GM19328 (cell line): Measurements from ENCODE around the gene NFE2.
"Not testable (repeated sequence)": the region's sequence is repeated elsewhere in the genome, so short reads cannot be mapped to it uniquely, and the experiment has no call there.

Experiments used
- ATAC-seq: cut with Tn5 transposase; IDR thresholded peaks from one replicate; pipeline ENCODE4 v1.9.1; 2021; ENCODE audit warnings: mild to moderate bottlenecking, moderate library complexity; ENCODE audit not compliant: unreplicated experiment

NFE2 gene

DNA sequence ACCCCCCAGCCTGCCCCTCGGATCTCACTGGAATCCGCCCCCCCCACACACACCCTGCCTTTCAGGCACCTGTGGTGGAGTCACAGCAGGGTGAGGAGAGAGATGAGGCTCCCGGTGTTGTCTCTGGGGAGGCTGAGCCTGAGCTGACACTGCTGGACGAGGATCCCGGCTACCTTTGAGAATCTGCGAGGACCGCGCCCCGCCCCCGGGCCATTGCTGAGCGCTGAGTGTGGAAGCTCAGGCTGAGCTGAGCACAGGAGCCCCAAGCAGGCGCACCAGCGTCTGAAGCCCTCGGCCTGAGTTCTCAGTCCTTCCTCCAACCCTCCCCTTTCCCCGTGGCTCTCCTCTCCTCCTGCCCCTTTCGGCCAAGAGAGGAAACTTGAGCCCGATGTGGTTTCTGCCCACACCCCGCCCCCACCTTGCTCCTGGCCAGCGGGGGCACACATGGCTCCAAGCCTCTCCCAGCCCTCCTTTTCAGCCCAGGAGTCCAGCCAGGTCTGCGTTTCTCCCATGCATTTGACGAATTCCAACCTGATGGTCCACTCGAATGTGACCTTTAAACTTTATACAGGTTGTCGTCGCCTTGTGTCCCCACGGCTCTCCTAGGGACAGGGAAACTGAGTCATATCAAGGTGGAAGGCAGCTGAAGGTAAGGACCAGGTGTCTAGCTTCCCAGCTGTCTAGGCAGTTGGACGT, at the start of gene NFE2:
TSS of gene NFE2 (minus strand) at position 284 of the 696 bp plus-strand sequence. CDS start 5,767 bp downstream, outside the sequence.
- no peak for ATAC-seq

DNA sequence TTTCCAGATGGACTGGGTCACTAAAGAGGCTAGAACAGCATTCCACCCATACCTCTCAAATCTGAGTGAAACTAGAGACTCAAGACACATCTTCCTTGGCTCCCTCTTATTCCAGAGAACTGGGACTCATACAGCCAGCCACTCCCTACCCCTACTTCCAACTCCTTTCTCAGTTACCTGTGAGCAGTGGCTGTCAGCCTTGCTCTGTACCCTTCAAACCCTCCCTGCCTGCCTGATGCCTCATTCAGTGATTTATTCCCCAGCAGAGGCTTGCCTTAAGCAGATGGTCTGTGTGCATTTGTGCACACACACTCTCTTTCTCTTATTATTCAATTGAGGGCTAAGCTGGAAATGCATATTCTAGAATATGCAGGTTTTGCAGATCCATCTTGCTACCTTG, 48.9 kb upstream of the NFE2 start:
- no peak for ATAC-seq

DNA sequence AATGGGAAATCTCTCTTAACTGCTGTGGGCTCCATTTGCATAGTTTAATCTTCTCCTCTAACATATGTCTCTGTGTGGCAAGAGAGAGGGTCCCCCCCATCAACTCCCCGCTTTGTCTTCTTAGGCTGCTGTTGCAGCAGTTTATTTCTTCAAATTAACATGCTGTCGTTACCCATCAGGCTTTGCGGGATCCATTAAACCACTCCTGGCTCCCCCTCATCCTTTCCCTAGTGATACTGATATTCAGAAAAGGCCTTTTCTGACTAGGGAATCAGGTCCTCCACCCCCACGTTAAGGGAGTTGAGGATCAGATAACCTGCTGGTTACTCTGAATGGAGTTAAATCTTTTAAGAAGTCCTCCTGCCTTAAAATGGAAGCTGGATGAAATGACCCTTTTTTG, 48.2 kb upstream of the NFE2 start:
- ATAC-seq = no peak

DNA sequence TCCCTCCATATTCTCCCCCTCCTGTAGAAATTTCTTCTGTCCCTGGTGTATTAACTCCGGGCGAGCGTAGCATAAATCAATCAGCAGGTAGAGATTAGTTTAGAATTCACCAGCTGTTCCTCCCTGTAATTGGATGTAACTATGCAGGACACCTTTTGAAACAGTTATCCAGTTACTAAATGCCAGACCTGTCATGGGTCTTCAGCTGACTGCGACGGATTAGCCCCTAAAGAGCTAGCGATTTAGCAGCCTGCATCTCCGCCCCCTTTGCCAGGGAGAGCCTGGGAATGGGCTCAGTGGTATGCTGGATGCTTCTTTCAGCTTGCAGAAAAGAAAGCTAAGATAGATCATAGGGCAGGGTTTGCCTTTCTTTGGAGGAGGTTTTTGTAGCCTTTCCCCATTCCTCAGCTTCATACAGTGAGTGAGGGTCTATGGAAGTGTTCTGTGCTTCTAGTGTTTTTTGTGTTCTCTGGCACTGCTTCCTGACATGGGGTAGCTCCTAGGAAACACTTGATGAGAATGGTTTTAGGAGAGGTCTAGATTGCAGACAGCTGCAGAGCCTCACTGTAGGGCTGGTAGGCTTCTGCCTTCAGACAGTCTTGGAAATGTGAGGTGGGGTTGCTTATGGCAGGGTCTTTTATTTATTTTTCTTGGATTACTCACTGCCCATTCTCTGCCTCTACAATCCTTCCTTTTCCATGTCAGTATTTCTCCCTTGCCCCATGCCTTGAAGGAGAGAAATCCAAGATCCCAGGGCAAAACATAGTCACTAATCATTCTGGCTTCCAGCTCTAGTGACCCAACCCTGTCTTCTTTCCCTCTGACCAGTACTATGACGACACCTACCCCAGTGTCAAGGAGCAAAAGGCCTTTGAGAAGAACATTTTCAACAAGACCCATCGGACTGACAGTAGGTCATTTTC, 40.8 kb upstream of the NFE2 start:
- no peak for ATAC-seq

DNA sequence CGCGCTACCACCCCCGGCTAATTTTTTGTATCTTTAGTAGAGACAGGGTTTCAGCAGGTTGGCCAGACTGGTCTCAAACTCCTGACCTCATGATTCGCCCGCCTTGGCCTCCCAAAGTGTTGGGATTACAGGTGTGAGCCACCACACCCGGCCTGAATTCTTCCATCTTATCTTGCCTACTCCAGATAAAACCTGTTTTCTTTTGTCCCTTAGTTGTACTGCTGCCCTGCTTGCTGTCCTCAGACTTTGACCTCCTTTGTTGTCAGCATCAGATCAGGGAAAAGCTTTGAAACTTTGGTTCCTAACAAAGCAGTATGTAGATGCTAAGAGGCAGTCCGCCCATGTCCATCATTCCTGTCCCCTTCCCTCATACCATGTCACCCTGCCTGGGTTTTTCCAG, 40.0 kb upstream of the NFE2 start:
- no peak for ATAC-seq

DNA sequence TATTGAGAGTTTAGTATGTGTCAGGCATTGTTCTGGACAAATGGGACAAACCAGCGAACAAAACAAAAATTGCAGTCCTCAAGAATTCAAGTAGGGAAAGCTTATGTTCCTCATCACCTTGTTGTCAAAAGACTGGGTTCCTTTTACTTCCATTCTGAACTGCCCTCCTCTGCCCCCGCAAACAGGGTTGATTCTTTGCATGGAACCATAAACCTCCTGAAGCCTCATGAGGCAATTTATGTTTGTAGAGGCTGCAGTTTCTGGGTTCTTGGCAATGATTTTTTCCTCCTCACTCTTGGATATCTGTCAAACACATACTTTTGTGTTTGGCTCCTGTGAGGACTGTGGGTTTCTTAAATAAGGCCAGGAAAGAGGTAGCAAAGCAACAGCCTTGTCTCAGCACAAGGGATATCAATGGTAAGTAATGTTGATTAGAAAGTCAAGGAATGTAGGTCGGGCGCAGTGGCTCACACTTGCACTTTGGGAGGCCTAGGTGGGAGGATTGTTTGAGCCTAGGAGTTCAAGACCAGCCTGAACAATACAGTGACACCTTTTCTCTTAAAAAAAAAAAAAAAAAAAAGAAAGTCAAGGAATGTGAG, 38.0 kb upstream of the NFE2 start:
- ATAC-seq = no peak

DNA sequence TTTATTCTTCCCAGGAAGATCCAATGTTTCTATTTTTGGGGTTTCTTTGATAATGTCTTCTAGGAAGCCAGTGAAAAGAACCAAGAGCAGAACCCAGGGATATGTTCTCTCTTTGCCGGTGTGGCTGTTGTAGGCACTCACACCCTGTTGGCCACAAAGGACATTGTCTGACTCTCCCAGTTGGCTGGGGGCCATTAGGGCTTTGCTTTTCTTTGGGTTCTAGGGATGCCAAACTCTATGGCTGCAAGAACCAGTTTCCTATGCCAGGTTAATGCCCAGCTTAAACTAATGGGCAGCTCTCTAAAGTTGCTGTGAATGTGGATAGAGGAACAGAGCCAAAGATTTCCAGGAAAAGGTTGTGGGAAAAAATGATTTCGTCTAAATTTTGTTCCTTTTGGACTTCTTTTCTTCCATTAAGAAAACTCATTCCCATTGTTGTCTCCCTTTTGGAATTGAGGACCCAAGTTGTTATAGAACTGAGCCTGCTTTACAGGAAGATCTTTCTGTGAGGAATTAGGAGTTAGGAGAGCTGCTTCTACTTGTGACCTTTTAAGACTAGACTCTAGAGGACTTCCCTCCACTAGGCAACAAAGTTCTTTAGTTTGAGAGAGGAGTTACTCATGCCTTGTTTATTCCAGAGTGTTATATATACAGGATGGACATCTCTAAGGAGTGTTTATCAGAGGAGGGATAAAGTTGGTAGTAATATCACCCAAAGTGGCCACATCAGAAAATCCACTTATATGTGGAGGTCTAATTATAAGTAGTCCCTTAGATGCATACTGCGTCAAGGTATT, 37.2 kb upstream of the NFE2 start:
- no peak for ATAC-seq

DNA sequence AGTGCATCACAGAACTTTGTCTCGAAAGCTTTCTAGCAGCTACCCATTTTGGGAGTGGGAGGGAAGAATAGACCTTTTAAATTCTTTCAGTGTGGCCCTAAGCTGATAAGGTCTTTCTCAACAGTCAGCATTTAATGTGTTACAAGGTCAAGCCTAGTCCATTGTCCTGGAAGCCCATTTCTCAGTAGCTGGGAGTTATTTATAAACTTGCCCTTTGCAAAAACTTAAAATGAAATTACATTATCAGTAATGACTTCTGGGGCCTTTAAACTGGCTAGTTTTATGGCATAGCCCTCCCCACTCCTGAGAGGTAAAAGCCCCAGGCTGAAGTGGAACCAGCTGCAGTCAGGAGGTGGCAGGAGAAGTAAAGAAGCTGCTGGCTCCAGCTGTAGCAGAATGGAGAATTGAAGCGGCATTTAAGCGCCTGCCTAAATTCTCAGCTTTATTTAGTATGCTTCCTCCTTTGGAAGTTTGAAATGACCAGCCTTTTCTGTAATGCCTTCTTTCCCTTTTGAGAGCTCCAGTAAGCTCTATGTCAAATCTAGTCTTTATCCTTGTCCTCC, 36.5 kb upstream of the NFE2 start:
- no peak for ATAC-seq

DNA sequence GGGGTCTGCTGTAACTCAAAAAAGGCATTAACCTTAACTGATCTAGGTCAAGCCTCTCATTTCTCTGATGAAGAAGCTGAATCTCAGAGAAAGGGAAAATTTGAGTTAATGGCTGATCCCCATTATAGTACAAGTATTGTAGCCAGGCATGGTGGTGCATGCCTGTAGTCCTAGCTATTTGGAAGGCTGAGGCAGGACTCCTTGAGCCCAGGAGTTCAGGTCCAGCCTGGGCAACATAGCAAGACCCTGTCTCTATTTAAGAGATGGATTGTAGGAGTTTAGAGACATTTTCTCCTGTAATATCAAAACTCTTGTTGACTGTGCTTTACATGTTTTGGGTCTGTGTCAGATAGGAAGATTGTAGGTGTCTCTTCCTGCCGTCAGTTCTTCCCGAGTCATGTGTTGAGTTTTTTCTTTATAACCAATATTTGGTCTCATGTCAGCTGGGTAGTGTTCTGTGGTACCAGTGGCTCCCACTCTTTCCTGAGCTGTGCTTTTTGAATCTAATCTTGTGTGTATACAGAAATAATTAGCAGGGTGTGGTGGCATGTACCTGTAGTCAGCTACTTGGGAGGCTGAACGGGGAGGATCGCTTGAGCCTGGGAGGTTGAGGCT, 32.7 kb upstream of the NFE2 start:
- ATAC-seq = no peak

DNA sequence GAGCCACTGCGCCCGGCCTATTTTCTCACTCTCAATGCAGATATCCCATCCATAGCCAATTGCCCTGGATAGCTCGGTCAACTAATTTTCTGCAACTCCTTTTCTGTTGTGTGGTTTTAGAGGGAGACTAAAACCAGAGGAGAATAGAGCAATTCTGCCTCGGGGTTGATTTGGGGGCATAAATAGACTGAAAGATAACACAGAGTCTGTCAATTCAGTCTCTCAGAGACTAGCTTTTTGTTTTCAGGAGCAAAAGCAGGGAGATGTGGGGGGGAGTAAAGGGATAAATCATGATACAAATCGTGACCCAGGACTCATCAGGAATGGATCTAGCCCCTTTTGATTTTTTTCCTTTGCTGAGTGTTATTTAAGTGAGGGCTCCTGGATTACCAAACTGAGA, 30.6 kb upstream of the NFE2 start:
- ATAC-seq = no peak

DNA sequence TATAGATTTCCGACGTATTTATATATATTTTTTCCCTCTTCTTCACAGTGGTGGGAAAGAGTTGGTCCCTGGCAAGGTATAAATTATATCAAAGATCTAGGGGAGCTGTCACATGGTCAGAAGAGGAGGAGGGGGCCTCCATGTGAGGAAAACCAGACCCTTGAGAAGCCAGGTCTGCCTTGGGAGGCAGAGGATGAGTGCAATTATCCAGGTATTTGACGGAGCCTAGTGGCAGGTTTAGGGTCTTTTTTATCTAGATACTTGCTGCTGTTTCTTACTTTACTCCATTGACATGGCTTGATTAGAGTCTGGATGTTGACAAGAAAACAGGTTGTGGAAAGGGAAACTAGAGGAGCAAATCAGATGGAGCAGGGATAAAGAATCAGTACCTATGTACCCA, 29.6 kb upstream of the NFE2 start:
- ATAC-seq = no peak

DNA sequence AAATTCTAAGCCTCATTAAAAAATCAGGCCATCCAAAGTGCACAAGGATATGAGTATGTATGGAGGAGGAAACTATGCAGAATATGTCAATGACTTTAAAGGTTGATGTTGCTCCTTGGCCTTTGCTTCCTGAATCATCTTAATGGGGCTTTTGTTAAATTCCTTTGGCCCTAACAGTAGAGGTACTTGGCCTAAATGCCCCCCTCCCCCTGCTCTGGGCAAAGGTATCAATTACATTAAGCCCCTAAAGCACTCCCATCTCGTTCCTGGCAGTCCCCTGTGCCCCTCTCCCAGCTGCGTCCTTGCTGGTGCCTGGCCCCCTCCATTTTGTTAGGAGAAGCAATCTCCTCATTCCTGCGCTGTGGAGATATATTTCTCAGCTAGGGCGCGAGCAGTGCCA, 28.9 kb upstream of the NFE2 start:
- no peak for ATAC-seq

DNA sequence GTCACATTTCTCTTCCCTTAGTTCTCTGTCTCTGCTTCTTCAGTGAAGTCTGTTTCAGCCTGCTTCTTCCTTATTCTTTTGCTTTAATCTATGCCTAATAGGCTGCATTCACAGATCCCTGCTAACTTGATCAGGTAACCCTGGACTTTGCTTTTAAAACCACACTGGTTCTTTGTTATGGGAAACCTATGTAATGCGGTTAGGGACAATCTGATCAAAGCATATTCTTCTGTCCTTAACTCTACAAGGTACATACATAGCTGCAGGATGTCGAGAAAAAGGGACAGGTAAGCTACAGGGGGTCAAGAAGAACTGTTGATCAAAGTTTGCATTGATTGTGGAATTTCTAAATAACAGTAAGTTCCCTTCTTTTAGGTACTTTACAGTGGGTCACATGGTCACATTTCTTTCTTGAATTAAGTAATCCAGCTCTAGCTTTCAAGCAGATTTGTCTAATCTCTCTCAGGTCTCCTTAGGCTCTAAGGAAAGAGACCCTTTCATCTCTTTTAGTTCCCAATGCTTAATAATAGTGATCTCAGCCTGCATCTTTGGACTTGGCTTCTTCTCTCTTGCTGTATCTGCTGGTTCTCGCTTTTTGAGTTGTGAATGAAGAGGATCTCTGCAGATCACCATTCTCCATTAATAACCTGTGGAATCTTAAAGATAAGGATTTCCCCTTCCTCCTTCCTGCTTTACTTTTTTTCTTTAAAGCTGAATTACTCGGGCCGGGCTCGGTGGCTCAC, 28.0 kb upstream of the NFE2 start:
- no peak for ATAC-seq

DNA sequence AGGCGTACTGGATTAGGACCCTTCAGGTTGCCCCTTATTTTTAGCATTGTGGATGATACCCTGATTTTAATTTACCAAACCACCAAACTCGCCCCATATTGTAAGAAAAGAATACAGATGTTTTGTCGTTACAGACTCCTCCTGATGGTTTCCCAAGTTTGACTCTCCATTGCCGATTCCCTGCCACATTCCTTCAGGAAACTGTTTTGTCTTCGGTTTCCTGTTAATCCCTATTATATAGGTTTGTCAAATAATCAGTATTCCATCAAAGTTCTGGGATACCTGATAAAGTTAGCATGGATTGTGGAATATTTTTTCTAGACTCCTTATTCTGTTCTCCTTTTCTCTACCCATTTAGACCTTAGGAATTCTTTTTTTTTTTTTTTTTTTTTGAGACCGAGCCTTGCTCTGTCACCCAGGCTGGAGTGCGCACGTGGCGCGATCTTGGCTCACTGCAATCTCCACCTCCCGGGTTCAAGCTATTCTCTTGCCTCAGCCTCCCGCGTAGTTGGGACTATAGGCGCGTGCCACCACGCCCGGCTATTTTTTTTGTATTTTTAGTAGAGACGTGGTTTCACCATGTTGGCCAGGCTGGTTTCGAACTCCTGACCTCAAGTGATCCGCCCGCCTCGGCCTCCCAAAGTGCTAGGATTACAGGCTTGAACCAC, 24.8 kb upstream of the NFE2 start:
- ATAC-seq = not testable (repeated sequence)

DNA sequence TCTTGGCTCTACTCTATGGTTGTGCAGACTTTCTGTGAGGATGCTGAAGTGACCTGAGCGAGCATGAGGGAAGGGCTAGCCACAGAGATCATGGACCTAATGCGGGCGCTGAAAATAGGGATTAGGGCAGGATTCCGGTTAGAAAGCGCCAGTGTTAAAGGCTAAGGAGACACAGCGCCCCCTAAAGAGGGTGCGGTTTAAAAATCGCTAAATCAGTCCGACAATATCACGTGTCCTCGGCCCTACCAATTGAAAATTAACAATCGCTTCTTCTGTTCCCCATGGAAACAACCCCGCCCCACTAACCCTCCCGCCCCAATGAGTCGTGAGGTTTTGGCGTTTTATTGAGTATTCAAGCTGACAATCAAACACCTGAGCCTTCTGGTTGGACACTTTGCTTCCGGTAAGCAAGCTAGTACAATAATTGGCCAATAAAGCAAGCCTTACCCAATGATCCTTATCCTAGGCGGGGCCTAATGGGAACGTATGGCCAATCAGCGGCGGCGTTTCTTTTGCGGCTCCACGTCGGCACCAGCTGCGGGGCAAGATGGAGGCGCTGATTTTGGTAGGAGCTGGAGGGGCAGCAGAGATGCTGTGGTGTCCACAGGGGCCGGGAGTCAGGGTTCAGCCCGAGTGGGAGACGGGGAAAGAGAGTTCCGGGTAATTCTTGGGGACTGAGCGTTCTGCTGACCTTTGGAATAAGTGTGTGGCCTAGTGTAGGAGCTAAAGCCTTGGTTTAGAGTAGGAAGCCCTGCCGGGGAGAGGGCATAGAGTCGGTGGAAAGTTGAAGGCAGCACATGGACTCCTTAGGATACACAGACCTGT, 24.0 kb upstream of the NFE2 start, which contains the start of gene COPZ1:
TSS of gene COPZ1 (plus strand) at position 515 of the 825 bp plus-strand sequence. CDS start at position 548, 33 bp downstream.
- peak; percentile 99 for ATAC-seq

DNA sequence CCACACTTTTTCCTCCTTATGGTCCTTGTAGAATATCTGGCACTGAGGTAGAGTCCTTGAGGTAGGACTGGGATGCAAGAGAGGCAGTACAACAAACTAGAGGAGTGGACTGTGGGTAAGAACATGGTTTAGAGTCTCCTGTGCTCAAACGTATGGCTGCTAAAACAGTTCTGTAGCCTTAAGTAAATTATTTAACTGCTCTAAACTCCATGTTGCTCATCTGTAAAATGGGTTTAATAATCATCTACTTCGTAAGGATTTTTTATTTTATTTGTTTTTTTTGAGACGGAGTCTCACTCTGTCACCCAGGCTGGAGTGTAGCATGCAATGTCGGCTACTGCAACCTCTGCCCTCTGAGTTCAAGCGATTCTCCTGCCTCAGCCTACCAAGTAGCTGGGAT, 20.5 kb upstream of the NFE2 start:
- no peak for ATAC-seq

DNA sequence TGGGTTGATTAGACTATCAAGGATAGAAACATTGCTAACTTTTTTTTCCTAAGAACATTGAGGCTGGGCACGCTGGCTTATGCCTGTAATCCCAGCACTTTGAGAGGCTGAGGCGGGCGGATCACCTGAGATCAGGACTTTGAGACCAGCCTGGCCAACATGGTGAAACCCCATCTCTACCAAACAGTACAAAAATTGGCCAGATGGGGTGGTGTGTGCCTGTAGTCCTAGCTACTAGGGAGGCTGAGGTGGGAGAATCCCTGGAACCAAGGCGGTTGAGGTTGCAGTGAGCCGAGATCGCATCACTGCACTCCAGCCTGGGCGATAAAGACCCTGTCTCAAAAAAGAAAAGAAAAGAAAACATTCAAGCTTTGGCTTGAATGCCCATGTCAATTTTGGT, 11.5 kb upstream of the NFE2 start:
- not testable (repeated sequence) for ATAC-seq

DNA sequence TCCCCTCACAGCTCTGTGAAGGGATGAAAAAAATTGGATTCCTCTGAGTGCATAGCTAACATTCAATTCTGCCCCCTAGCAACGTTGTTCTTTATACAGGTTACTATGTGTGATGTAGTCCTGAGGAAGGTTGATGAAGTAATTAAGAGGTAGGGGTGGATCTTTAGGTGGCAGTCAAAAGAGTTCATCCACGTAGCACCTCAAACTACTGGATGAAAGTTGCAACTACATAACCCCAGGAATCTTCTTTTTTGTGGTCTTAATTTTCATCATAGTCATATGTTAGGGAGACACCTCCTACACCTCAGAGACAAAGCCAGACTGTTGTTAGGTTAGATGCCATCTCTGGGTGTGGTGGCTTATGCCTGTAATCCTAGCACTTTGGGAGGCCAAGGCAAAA, 10.2 kb upstream of the NFE2 start:
- ATAC-seq = no peak
